HG02840 (cell line): Measurements from ENCODE around the gene EPN1.

Source experiments
- ATAC-seq: cut with Tn5 transposase; IDR thresholded peaks from one replicate; pipeline ENCODE4 v1.9.1; 2021; ENCODE audit warnings: mild to moderate bottlenecking, moderate library complexity, moderate number of reproducible peaks; ENCODE audit not compliant: unreplicated experiment, low FRiP score

Gene EPN1

DNA sequence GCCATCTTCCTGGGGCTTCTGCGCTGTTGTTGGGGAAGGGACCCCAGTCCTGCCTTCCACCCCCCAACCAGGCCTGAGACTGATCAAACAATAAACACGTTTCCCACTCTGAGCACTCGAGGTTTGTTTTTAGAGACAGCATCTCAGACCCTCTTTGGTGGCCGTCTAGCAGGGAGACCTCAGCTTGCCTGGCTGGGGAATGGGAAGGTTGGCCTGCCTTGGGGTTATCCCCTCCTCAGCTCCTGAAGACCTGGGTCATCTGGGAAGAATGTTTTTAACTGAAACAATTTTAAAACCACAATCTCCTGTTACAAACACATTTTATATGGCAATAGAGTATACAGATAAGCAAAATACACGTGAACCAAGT lies 29.5 kb upstream of the EPN1 start:
- no peak for ATAC-seq

DNA sequence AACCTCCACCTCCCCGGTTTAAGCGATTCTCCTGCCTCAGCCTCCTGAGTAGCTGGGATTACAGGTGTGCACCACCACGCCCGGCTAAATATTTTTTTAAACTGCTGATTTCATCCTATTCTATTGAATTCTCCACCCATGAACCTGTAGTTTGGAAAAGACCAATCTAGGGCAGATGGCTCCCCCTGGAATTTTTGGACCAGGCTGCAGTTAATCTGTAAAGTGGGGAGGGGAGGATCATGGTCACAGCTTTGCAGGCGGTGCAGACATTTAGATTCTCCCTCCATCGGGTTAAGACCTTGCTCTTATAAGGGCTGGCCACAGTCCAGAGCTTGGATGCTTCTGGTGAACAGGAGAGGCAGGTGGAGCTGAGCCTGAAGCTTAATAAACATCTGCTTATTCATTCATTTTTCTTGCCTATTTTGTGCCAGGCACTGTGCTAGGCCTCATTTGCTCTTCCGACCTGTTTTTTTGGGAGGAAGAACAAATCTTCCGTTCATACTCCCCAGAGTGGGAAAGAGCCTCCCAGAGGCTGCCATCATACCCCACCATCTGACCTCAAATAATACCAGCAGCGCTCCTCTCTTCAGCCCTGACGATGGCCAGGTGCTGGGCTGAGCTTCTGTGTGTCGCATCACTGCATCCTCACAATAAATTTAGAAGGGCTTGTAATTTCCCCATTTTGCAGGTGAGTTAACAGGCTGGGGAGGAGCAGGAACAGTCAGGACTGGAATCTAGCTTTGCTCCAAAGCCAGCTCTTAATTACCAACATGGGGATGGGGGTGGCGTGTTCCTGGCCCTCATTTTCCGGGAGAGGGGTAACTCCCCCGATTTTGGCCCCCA lies 27.9 kb upstream of the EPN1 start:
- no peak for ATAC-seq

DNA sequence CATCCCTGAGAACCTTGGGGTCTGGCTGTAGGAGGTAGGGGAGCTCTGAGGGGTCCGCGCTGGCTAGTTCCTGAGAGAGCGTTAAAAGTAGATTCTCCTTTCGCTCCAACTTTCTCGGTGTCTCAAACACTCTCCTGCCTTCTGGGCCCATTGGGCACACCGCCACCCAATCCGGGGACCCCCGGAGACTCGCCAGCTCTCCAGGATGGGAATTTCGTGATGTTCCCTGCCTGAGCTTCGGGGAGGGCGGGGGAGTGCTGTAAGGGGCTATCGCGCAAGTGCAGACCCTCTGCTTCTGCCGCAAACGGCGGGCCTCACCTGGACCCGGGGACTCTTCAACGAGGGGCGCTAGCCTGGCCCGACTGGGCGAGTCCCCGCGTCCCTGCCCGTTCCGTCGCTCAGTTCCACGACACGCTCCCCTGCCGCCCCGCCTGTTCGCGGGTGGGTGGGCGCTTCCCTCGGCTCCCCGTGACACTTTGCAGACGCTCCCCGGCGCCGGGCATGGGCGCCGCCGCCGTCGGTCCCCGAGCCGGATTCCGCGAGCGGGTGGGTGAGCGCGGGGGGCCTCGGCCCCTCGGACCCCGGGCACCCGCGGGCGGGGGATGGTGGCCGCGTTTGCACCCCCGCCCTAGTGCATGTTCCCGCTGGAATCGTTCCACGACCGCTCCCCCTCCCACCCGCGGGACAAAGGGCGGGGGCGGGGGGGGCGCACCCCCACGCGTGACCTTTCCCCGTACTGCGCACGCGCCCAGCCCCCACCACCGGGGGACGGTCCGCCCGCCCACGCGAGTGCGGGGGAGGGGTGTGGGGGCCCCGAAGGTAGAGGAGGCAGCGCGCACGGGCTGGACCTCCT lies 27.1 kb upstream of the EPN1 start, which contains the start of gene CCDC106:
Gene CCDC106, plus strand, starts transcription at position 481 of the 853 bp plus-strand sequence. CDS start 835 bp downstream, outside the sequence.
- ATAC-seq = no peak

DNA sequence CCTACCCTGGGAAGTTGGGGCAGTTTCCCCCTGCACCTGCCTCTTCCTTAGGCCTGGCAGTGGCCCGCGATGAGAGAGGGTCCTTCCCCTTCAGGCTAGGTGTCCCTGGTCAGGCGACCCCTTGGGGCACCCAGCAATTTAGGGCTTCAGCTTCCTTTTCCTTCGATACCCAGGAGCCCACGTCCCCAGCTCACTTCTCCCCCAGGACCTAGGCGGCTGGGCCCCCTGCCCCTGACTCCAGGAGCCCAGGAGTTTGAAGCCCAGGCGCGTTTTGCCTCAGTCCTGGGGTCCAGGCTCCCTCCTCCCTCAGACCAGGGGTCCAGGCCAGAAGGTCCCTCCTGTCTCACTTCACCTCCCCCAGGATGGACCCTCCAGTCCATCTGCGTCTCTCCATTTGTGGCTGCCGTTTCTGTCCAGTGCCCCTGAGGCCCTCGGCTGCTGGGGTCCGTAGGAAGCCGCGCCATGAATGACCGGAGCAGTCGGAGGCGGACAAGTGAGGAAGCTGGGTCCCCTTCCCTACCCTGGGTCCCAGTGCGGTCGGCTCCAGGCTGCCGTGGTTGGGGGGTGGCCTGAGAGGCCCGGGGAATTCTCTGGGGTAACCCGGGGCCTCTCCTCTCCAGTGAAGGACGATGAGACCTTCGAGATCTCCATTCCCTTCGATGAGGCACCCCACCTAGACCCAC lies 26.3 kb upstream of the EPN1 start:
- no peak for ATAC-seq

DNA sequence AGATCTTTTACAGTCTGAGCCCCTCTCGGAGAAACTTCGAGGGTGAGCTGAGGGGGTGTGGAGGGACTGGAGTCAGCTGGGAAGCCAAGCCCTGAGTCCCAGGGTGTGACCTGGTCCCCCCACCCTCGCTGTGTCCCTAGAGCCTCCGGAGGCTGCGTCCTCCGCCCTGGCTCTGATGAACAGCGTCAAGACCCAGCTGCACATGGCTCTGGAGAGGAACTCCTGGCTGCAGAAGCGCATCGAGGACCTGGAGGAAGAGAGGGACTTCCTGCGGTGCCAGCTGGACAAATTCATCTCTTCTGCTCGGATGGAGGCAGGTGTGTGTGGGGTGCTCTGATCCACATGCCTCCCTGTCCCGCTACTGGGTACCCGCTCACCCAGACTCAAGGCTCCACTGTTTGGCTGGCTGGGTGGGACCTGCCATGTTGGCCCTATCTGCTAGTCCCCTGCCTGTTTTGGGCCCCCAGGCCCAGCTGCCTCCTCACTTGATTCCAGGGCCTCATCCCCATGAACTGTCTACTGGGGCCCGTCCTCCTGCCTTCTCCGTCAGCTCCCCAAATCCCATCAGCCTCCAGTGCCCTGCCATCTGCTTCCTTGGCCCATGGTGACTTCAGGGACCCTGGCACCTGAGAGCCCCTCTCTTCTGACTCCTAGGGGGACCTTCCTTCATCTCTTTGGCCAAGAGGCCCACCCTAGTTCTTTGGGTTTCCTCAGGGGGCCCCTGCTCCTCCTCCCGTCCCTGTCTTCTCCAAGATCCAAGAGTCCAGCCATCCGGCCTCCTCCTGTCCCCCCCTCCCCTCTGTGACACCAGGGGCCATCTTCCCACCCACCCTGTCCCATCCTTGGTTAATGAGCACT lies 25.5 kb upstream of the EPN1 start:
- no peak for ATAC-seq

DNA sequence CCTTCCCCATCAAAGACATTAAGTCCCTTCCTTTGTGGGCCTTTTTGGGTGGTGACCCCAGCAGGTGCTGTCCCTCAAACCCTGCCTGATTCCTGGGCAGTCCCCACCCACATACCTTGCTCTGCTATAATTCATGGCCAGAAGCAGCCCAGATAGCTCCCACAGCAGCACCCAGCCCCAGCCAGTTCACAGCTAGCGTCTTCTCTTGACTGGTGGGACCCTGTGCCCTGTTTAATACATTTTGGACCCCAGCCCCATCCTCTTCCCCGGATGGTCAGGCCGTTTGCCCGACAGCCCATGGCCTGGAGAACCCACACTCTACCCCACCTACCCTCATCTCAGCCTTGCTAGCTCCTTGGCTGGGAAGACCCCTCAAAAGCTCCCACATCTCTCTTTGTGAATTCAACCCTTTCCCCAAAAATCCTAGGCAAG lies 24.9 kb upstream of the EPN1 start:
- no peak for ATAC-seq

DNA sequence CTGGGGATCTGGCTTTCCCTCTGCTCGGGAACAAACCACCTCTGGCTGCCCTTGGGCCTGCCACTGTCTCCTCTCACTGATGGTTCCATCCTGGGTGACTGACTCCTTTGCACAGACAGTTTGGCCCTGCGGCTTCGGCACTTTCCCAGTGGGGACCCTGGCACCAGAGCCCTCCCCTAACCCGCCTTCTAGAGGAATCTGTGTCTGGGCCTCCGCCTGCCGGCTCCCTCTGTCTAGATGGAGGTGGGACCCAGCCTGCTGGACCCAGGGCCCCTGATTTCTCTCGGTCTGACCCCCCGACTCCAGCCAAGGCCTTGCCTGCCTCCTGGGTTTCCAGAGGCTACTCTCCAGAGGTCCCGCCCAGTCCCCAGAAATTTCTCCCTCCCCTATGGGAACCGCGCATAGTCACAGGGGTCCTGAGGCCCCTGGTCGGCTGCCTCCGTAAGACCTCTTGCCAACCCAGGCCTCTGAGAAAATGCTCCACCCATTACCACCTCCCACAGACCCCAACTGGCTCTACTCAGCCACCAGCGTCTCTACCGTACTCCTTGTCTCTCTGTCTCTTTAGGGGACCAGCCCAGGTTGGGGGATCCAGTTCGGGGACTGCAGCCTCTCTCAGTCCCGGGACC lies 24.3 kb upstream of the EPN1 start:
- no peak for ATAC-seq

DNA sequence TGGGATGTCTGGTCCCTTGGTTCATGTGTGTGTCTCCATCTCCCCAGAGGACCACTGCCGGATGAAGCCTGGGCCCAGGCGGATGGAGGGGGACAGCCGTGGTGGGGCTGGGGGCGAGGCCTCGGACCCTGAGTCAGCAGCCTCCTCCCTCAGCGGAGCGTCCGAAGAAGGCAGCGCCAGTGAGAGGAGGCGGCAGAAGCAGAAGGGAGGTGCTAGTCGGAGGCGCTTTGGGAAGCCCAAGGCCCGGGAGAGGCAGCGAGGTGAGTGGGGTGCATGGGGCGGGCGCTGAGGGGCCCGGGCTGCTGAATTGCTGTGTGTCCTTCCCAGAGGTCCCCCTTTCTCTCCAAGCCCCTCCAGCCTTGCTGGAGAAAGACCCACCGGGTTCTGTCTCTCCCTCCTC lies 23.8 kb upstream of the EPN1 start:
- ATAC-seq = no peak

DNA sequence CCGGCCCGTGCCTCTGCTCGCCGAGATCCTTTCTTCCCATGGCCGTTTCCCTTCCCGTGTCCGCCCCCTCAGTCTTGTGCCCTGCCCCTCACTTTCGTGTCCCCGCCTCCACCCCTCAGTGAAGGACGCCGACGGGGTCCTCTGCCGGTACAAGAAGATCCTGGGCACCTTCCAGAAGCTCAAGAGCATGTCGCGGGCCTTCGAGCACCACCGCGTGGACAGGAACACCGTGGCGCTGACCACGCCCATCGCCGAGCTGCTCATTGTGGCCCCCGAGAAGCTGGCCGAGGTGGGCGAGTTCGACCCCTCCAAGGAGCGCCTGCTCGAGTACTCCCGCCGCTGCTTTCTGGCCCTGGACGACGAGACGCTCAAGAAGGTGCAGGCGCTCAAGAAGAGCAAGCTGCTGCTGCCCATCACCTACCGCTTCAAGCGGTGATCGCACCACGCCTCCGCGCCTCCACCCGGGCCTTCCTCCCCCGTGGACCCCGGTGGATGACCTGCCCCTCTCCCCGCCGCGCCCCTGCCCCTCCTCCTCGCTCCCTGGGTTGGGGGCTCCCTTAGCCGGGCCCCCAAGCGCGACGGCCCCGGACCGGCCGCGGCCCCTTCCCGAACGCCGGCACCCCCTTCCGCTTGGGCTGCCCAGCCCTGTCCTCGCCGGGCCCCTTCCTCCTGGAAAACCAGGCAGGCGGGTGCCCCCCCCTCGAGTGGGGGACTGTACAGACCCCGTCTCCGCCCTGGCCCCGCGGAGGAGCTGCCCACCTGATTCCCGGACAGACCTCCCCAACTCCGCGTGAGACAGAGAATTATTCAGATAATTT lies 22.5 kb upstream of the EPN1 start:
- no peak for ATAC-seq

DNA sequence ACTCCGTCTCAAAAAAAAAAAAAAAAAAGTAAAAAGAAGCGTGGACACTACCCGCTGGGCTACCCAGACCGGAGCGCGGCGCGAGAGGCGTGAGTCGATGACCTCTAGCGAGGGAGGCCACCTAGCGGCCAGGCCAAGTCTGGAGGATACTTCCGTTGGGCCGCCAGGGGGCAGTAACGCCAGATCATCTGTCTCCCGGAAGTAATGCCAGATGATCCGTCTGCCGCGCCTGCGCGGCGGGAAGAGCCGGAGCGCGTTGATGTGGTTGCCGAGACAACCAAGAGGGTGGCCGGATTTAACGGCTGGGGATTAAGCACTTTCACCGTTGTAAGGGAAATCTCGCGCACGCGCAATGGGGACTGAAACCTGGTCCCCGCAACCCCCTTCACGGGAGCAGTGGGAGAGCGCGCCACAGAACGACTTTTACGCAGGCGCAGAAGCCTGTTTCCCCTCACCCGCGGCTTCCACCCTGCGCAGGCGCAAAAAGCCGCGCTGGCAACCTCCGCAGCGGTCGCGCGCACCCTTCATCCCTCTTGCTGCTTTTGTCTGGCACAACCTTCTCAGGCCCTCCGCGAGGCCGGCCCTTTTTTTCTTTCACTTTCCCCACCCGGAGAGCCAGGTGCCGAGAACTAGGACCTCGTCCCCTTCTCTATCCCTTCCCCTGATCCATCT lies 21.2 kb upstream of the EPN1 start:
- peak; percentile 40 for ATAC-seq

DNA sequence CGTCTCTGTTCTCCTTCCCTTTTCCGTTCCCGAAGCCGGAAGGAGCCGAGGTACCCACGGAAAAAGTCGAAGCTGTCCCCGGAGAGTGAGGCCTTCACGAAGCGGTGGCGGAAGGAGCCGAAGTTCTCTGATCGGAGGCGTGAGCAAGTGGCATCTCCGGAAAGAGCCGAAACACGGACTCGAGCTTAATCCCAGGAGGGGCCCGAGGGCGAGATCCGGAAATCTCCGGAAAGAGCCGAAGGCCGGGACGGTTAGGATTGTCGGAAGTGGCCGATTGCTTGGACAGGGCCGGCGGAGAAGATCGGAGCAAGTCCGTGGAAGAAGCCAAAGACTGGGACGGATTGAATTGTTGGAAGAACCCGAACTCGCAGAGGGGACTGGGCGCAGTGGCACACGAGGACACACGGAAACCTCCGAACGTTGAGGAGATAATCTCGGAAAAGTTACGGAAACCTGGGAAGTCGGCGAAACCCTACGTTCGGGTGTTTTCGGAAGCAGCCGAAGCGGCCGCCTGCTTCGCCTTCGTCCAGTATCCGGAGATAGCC lies 20.6 kb upstream of the EPN1 start:
- peak; percentile 55 for ATAC-seq

DNA sequence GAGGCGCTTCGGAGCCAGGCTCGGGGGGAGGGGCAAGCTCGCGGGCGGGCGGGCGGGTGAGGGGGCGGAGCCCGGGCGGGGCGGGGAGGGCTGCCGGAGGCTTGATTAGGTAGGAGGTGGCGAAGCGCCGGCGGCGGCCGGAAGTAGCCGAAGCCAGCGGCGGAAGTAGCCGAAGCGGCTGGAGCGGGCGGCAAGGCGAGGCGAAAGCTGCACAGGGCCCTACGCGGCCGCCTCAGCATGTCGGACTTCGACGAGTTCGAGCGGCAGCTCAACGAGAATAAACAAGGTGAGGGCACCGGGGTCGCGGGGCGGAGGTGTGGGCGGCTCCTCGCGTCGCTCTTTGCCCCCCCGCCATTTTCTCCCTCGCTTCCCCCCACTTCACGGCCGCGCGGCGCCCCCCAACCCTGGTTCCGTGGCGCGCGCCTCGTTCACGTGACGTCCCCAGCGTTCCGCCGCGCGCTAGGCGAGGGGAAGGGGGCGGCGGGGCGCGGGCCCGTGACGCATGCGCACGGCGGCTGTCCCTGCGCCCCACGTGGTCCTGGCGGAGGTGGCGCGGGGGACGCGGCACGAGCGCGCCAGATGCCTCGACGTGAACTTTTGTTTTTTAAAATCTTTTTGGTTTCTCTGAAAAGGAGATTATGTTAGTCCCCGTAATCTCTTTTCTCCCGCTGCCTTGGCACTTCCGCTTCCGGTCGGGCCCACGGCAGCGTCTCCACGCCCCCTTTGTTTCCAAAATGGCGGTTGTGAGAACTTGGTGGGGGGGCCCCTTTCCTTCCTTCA lies 20.0 kb upstream of the EPN1 start, which contains the start of gene U2AF2:
Gene U2AF2, plus strand, starts transcription at position 168 of the 780 bp plus-strand sequence. Its CDS starts 70 bp downstream, at position 238.
- ATAC-seq = peak; percentile 38

DNA sequence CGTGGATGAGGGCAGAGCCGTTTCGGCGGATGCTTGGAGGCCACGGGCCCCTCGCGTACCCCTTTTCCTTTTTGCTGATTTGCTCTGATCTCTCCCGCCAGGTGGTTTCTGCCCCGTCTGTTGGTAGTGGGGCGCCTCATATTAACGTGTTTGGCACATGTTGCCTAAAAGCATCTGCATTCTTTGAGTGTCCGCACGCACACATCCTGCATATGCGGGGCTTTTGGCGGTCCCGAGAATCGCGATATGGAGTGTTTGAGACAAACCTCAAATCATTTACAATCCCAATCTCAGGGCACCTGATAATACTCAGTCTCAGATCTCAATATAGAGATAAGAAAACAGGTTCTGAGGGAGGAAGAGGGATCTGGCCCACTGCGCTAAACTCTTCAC lies 19.4 kb upstream of the EPN1 start:
- no peak for ATAC-seq

DNA sequence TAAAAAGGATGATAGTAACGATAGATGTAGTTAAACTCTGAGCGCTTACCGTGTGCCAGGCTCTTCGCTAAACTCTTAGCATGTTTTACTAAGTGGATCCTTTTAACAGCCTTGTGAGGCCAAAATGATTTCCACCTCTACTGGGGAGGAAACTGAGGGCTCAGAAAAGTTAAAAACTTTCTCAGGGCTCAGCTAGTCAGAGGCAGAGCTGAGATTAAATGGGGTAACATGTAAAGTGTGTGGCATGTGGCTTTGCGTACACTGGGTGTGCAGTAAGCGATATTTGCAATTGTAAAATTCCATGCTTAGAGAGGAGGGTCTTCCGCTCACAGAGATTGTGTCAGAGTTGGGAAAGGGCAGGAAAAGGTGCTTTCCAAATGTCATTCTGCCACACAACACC lies 18.5 kb upstream of the EPN1 start:
- no peak for ATAC-seq

DNA sequence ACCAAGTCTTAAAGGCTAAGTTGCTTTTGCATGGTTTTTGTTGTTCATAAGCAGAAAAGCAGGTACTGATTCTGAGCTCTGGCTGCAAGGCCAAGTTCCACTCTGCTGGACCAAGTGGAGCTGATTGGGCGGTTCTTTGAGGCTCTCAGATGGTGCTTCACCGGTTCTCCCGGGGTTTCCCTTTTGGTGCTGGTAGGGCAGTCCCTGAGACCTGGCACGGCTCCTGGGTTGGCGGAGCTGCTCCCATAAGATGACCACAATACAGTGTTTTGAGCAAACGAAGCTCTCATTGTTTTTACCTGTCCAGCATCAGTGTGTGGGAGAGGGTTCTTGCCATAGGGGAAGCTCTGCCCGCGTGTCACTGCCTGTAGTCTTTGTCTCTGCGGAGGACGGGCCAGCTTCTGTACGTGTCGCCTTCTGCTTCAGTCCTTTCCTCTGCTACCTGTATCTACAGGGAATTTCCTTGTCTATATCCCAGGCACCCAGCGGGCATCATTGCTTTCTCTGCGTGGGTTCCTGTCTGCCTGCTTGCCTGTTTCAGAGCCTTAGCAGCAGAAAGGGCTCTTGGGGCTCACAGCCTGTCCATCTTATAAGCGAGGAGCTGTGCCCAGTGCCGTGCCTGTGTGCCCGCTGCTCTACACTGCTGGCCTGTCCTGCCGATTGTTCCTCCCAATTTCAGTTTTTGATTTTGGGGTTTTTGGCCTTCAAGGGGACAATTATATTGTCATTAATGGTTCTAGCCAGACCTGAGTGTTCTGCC lies 17.9 kb upstream of the EPN1 start:
- no peak for ATAC-seq

DNA sequence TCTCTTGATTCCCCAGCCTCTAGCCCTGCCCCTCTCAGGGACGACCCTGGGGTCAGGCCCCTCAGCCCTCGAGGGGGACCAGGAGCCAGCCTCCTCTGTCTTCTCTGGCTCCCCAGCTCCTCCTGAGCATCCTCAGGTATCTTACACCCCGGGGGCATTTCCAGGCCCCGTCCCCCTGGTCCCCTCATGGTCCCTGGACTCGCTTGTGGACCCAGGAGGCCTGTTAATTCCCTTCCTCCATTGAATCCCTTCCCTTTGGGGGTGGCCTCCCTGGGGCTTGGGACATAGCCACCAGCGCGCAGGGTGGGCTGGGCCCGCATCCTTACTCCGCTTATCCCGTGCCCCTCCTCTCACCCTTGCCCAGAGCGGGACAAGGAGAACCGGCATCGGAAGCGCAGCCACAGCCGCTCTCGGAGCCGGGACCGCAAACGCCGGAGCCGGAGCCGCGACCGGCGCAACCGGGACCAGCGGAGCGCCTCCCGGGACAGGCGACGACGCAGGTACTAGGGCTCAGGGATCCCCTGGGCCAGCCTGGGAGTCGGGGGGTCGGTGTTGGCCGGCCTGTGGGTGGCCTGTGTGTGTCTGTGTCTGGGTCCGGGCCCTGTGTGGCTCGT lies 16.1 kb upstream of the EPN1 start:
- no peak for ATAC-seq
